HEK293T (cell line): ENCODE measurements around the gene TTC22.

Source experiments
- CTCF ChIA-PET: fragments of 350-600 bp; formaldehyde crosslinking; extraction: SDS; loops from one replicate; lab custom pipeline; 2021; ENCODE audit warnings: antibody characterized with exemption, inconsistent platforms; lab: Yijun Ruan, JAX
- POLR2A ChIA-PET: fragments of 350-600 bp; formaldehyde crosslinking; extraction: SDS; loops from one replicate; lab custom pipeline; 2020; ENCODE audit warnings: antibody characterized with exemption, inconsistent platforms; lab: Yijun Ruan, JAX
- DNase-seq: peaks from one replicate; pipeline ENCODE4 v3.0.0; 2012; ENCODE audit warnings: mixed read lengths; ENCODE audit errors: extremely low spot score
- ARNT ChIP-seq: fragments of 450-650 bp; IDR thresholded peaks from 2 replicates; pipeline ENCODE4 v1.6.1; 2017; ENCODE audit warnings: mild to moderate bottlenecking
- BHLHE40 ChIP-seq: fragments of 450-650 bp; IDR thresholded peaks from 2 replicates; pipeline ENCODE4 v1.6.1; 2016; ENCODE audit warnings: mild to moderate bottlenecking, moderate library complexity, borderline replicate concordance
- CTBP1 ChIP-seq: fragments of 450-650 bp; IDR thresholded peaks from 2 replicates; pipeline ENCODE4 v1.6.1; 2016; ENCODE audit warnings: borderline replicate concordance
- ELF4 ChIP-seq: fragments of 450-650 bp; IDR thresholded peaks from 2 replicates; pipeline ENCODE4 v1.6.1; 2017; ENCODE audit warnings: antibody characterized with exemption
- FOXA1 ChIP-seq: fragments of 450-650 bp; IDR thresholded peaks from 2 replicates; pipeline ENCODE4 v1.6.1; 2016; ENCODE audit warnings: mild to moderate bottlenecking
- FOXK2 ChIP-seq: fragments of 450-650 bp; IDR thresholded peaks from 2 replicates; pipeline ENCODE4 v1.6.1; 2016; ENCODE audit warnings: mild to moderate bottlenecking
- FOXM1 ChIP-seq: fragments of 450-650 bp; IDR thresholded peaks from 2 replicates; pipeline ENCODE4 v1.6.1; 2017; ENCODE audit warnings: mild to moderate bottlenecking, borderline replicate concordance
- HDGF ChIP-seq: fragments of 450-650 bp; IDR thresholded peaks from 2 replicates; pipeline ENCODE4 v1.6.1; 2017; ENCODE audit warnings: antibody characterized with exemption, borderline replicate concordance
- L3MBTL2 ChIP-seq: fragments of 450-650 bp; conservative IDR thresholded peaks from 2 replicates; pipeline ENCODE4 v1.6.1; 2016; ENCODE audit warnings: mild to moderate bottlenecking
- LEF1 ChIP-seq: fragments of 450-650 bp; IDR thresholded peaks from 2 replicates; pipeline ENCODE4 v1.6.1; 2017; ENCODE audit warnings: mild to moderate bottlenecking, borderline replicate concordance
- NFRKB ChIP-seq: fragments of 450-650 bp; IDR thresholded peaks from 2 replicates; pipeline ENCODE4 v1.6.1; 2016; ENCODE audit warnings: mild to moderate bottlenecking, moderate library complexity
- PKNOX1 ChIP-seq: fragments of 450-650 bp; IDR thresholded peaks from 2 replicates; pipeline ENCODE4 v1.6.1; 2016
- SP1 ChIP-seq: fragments of 450-650 bp; IDR thresholded peaks from 2 replicates; pipeline ENCODE4 v1.6.1; 2017
- SUZ12 ChIP-seq: fragments of 450-650 bp; IDR thresholded peaks from 2 replicates; pipeline ENCODE4 v1.6.1; 2016; ENCODE audit warnings: mild to moderate bottlenecking
- TARDBP ChIP-seq: fragments of 450-650 bp; IDR thresholded peaks from 2 replicates; pipeline ENCODE4 v1.6.1; 2016
- ZNF384 ChIP-seq: fragments of 450-650 bp; IDR thresholded peaks from 2 replicates; pipeline ENCODE4 v1.6.1; 2016

TTC22 gene

GRCh38 chr1:54751426-54751825, 49.7 kb downstream of the TTC22 start:
- POLR2A ChIA-PET, result no interaction called here
- no peak for DNase-seq
- TF ChIP-seq TARDBP, result no peak
- no peak for TF ChIP-seq SP1
- TF ChIP-seq PKNOX1, result no peak
- no peak for TF ChIP-seq FOXM1
- no peak for TF ChIP-seq ELF4
- no peak for TF ChIP-seq ARNT
- no peak for TF ChIP-seq SUZ12
- TF ChIP-seq ZNF384, result no peak
- no peak for TF ChIP-seq CTBP1
- TF ChIP-seq BHLHE40, result no peak
- no peak for TF ChIP-seq FOXK2
- no peak for TF ChIP-seq NFRKB
- TF ChIP-seq L3MBTL2, result no peak
- TF ChIP-seq FOXA1, result no peak
- no peak for TF ChIP-seq HDGF
- no peak for TF ChIP-seq LEF1
- CTCF ChIA-PET, result no interaction called here

- no peak for DNase-seq
- ChIA-PET CTCF (no interaction called here), POLR2A (interaction anchor here (1.2 kb wide), 1 partner anchor 9 kb away, joined by 3 read pairs; no protein-coding TSS in a partner anchor)
- no peak for TF ChIP-seq FOXA1
Observed at GRCh38 chr1:54750596-54750995, 50.5 kb downstream of the TTC22 start.

- ChIA-PET CTCF (no interaction called here), POLR2A (no interaction called here)
- DNase-seq, result no peak
- TF ChIP-seq TARDBP (no peak), ARNT (no peak)
Observed at GRCh38 chr1:54748094-54748835, 52.9 kb downstream of the TTC22 start.

- TF ChIP-seq FOXM1 (no peak), CTBP1 (no peak), BHLHE40 (no peak), NFRKB (no peak), LEF1 (no peak), HDGF (no peak), PKNOX1 (no peak), ELF4 (no peak), L3MBTL2 (no peak)
- no peak for DNase-seq
- CTCF ChIA-PET, result no interaction called here
- POLR2A ChIA-PET, result interaction anchor here (1.8 kb wide), 1 partner anchor 30 kb away, joined by 7 read pairs; the partner anchor contains the start of gene TTC4
Observed at GRCh38 chr1:54745864-54746263, 55.3 kb downstream of the TTC22 start.

- no peak for TF ChIP-seq ARNT
- TF ChIP-seq HDGF, result no peak
- no peak for TF ChIP-seq FOXK2
- TF ChIP-seq TARDBP, result no peak
- no peak for TF ChIP-seq SP1
- TF ChIP-seq LEF1, result no peak
- TF ChIP-seq BHLHE40, result no peak
- TF ChIP-seq NFRKB, result no peak
- TF ChIP-seq FOXM1, result no peak
- TF ChIP-seq SUZ12, result no peak
- no peak for TF ChIP-seq CTBP1
- TF ChIP-seq ELF4, result no peak
- no peak for TF ChIP-seq PKNOX1
- TF ChIP-seq FOXA1, result no peak
- TF ChIP-seq L3MBTL2, result no peak
- TF ChIP-seq ZNF384, result no peak
- ChIA-PET POLR2A (interaction anchor here (1.8 kb wide), 1 partner anchor 30 kb away, joined by 7 read pairs; the partner anchor contains the start of gene TTC4), CTCF (no interaction called here)
- no peak for DNase-seq
Observed at GRCh38 chr1:54745274-54745673, 55.8 kb downstream of the TTC22 start.

GRCh38 chr1:54744696-54745095, 56.4 kb downstream of the TTC22 start:
- DNase-seq, result no peak
- ChIA-PET CTCF (no interaction called here), POLR2A (interaction anchor here (1.8 kb wide), 1 partner anchor 29 kb away, joined by 7 read pairs; the partner anchor contains the start of gene TTC4)
- TF ChIP-seq FOXM1 (no peak), LEF1 (no peak), ELF4 (no peak), FOXA1 (no peak), NFRKB (no peak), SP1 (no peak), CTBP1 (no peak), ARNT (no peak), L3MBTL2 (no peak), PKNOX1 (no peak), HDGF (no peak), SUZ12 (no peak), BHLHE40 (no peak), ZNF384 (no peak)
